H1 (cell line): ENCODE measurements around the gene ATOH8. TPM values are rescaled to one million over a fixed set of nuclear protein-coding genes. Genes with fewer than 3 reads are reported as not detected.

ENCODE experiments used
- CTCF ChIA-PET: fragments of 300-600 bp; sonication (Branson Sonifier 250); formaldehyde crosslinking; loops from one replicate; lab custom pipeline; 2021; ENCODE audit not compliant: partially characterized antibody; lab: Charles Lee
- POLR2A ChIA-PET: fragments of 300-600 bp; sonication (Branson Sonifier 250); formaldehyde crosslinking; loops from one replicate; lab custom pipeline; 2021; ENCODE audit warnings: inconsistent platforms; ENCODE audit not compliant: partially characterized antibody; lab: Charles Lee
- DNase-seq, 2 experiments: peaks; one replicate each; pipeline versions ENCODE4 v3.0.0 to v3.0.0-alpha.2; 2010 to 2022; ENCODE audit warnings: low spot score in 2 of 2, low read depth in 1 of 2, mixed read lengths in 1 of 2
- FAIRE-seq: peaks from 2 replicates; lab custom pipeline; 2011; peaks lifted over from hg19 to GRCh38; lab: Jason Lieb, UNC
- H2AFZ ChIP-seq: 2 replicates; pipeline ENCODE4 v1.8.1; 2012; ENCODE audit warnings: low read length, inconsistent platforms
- H2AK5ac ChIP-seq: 2 replicates; pipeline ENCODE4 v1.6.1; 2013; ENCODE audit warnings: low read depth, low read length
- H2BK120ac ChIP-seq: replicated peaks from 2 replicates; pipeline ENCODE3; 2013; ENCODE audit warnings: low read depth, low read length, inconsistent platforms
- H2BK12ac ChIP-seq: 2 replicates; pipeline ENCODE4 v1.6.1; 2013; ENCODE audit warnings: low read depth, low read length
- H2BK15ac ChIP-seq: 2 replicates; pipeline ENCODE4 v1.6.1; 2013; ENCODE audit warnings: low read length
- H2BK20ac ChIP-seq: 2 replicates; pipeline ENCODE4 v1.6.1; 2013; ENCODE audit warnings: low read length
- H2BK5ac ChIP-seq: 2 replicates; pipeline ENCODE4 v1.6.1; 2013; ENCODE audit warnings: low read depth, low read length
- H3K14ac ChIP-seq: 2 replicates; pipeline ENCODE4 v1.6.1; 2013; ENCODE audit warnings: inconsistent platforms; ENCODE audit not compliant: insufficient read length
- H3K18ac ChIP-seq: 2 replicates; pipeline ENCODE4 v1.6.1; 2013; ENCODE audit warnings: low read length; ENCODE audit errors: extremely low read depth
- H3K23ac ChIP-seq: 2 replicates; pipeline ENCODE4 v1.6.1; 2013; ENCODE audit warnings: inconsistent platforms; ENCODE audit not compliant: insufficient read length
- H3K23me2 ChIP-seq: 2 replicates; pipeline ENCODE4 v1.6.1; 2013; ENCODE audit warnings: low read depth, low read length
- H3K27ac ChIP-seq: 2 replicates; pipeline ENCODE4 v1.6.1; 2011; ENCODE audit warnings: low read depth, low read length, inconsistent platforms
- H3K27me3 ChIP-seq, 4 experiments: replicated peaks in 1 of 4; 1 replicate in 1 of 4; 2 replicates in 3 of 4; pipeline versions ENCODE4 v1.6.1 to v1.8.1; 2011 to 2013; ENCODE audit warnings: low read length in 3 of 4, mild to moderate bottlenecking in 3 of 4, inconsistent platforms in 2 of 4, mixed read lengths in 2 of 4, moderate library complexity in 1 of 4; ENCODE audit not compliant: control insufficient read depth in 3 of 4, insufficient read depth in 3 of 4; ENCODE audit errors: extremely low read depth in 1 of 4
- H3K36me3 ChIP-seq, 4 experiments: 2 replicates each; pipeline versions ENCODE4 v1.6.1 to v1.8.1; 2011 to 2013; ENCODE audit warnings: mild to moderate bottlenecking in 4 of 4, low read length in 3 of 4, moderate library complexity in 2 of 4, control low read depth in 1 of 4, inconsistent platforms in 1 of 4; ENCODE audit not compliant: insufficient read depth in 4 of 4, control insufficient read depth in 2 of 4
- H3K4ac ChIP-seq: replicated peaks from 2 replicates; pipeline ENCODE3; 2013; ENCODE audit warnings: low read length, low read depth, mixed read lengths, inconsistent platforms; ENCODE audit not compliant: insufficient read length
- H3K4me1 ChIP-seq, 4 experiments: replicated peaks in 1 of 4; 1 replicate in 1 of 4; 2 replicates in 3 of 4; pipeline versions ENCODE4 v1.6.1 to v1.8.1; 2011 to 2013; ENCODE audit warnings: low read length in 3 of 4, inconsistent platforms in 2 of 4, mixed read lengths in 1 of 4; ENCODE audit not compliant: insufficient read depth in 4 of 4, control insufficient read depth in 3 of 4
- H3K4me2 ChIP-seq, 2 experiments: 2 replicates each; pipeline versions ENCODE4 v1.6.1 to v1.8.1; 2011 to 2013; ENCODE audit warnings: low read depth in 2 of 2, low read length in 2 of 2, control low read depth in 1 of 2, inconsistent platforms in 1 of 2, mild to moderate bottlenecking in 1 of 2; ENCODE audit not compliant: insufficient read depth in 1 of 2
- H3K4me3 ChIP-seq, 4 experiments: fragments of 200-600, 300-600 bp in 1 of 4; sonication (generic), shearing (Covaris generic), sonication (Bioruptor Twin) in 1 of 4; 2 replicates each; pipeline versions ENCODE4 v1.5.1 to v1.8.1; 2011 to 2016; ENCODE audit warnings: low read length in 4 of 4, low read depth in 3 of 4, control low read depth in 2 of 4, inconsistent platforms in 2 of 4, mild to moderate bottlenecking in 2 of 4, mixed read lengths in 1 of 4, moderate library complexity in 1 of 4; ENCODE audit not compliant: insufficient read depth in 2 of 4; ENCODE audit errors: extremely low read depth in 1 of 4
- H3K56ac ChIP-seq: replicated peaks from 2 replicates; pipeline ENCODE3; 2013; ENCODE audit warnings: low read depth, mild to moderate bottlenecking, mixed read lengths, low read length, inconsistent platforms; ENCODE audit not compliant: insufficient read length
- H3K79me1 ChIP-seq: 2 replicates; pipeline ENCODE4 v1.6.1; 2013; ENCODE audit warnings: low read depth, low read length, control low read depth
- H3K79me2 ChIP-seq, 2 experiments: 2 replicates each; pipeline versions ENCODE4 v1.6.1 to v1.8.1; 2012 to 2013; ENCODE audit warnings: low read length in 2 of 2, mild to moderate bottlenecking in 2 of 2, inconsistent platforms in 1 of 2; ENCODE audit not compliant: insufficient read depth in 2 of 2, control insufficient read depth in 1 of 2
- H3K9ac ChIP-seq, 4 experiments: replicated peaks in 1 of 4; 1 replicate in 1 of 4; 2 replicates in 3 of 4; pipeline versions ENCODE4 v1.6.1 to v1.8.1; 2011 to 2013; ENCODE audit warnings: low read depth in 3 of 4, low read length in 3 of 4, control low read depth in 2 of 4, mild to moderate bottlenecking in 2 of 4, moderate library complexity in 2 of 4, inconsistent platforms in 1 of 4; ENCODE audit errors: extremely low read depth in 1 of 4
- H3K9me3 ChIP-seq, 2 experiments: 2 replicates each; pipeline versions ENCODE4 v1.6.1 to v1.8.1; 2012 to 2013; ENCODE audit warnings: mild to moderate bottlenecking in 2 of 2, moderate library complexity in 2 of 2, control low read depth in 1 of 2, inconsistent platforms in 1 of 2, low read depth in 1 of 2, low read length in 1 of 2, mixed read lengths in 1 of 2; ENCODE audit not compliant: insufficient read depth in 2 of 2
- H4K20me1 ChIP-seq, 2 experiments: replicated peaks in 1 of 2; 2 replicates each; pipeline versions ENCODE3 to v1.8.1; 2011 to 2013; ENCODE audit warnings: inconsistent platforms in 2 of 2, low read length in 2 of 2, mild to moderate bottlenecking in 1 of 2; ENCODE audit not compliant: insufficient read depth in 2 of 2, control insufficient read depth in 1 of 2
- H4K5ac ChIP-seq: 2 replicates; pipeline ENCODE4 v1.6.1; 2013; ENCODE audit warnings: low read length, low read depth, mixed read lengths, inconsistent platforms; ENCODE audit not compliant: insufficient read length
- H4K8ac ChIP-seq: 2 replicates; pipeline ENCODE4 v1.8.0; 2013; ENCODE audit warnings: mild to moderate bottlenecking, moderate library complexity, low read length, inconsistent platforms; ENCODE audit not compliant: insufficient read depth; ENCODE audit errors: extremely low read depth
- H4K91ac ChIP-seq: replicated peaks from 2 replicates; pipeline ENCODE3; 2013; ENCODE audit warnings: low read length, mixed read lengths, inconsistent platforms; ENCODE audit not compliant: insufficient read length
- CBX5 ChIP-seq: fragments of 300-800, 300-1000 bp; sonication (generic); IDR thresholded peaks from 2 replicates; pipeline ENCODE4 v1.7.1; 2016; ENCODE audit warnings: antibody characterized with exemption, low read length, low read depth
- EGR1 ChIP-seq: IDR thresholded peaks from 2 replicates; pipeline ENCODE4 v1.6.1; 2011; ENCODE audit warnings: low read depth, low read length, borderline replicate concordance
- JUND ChIP-seq: IDR thresholded peaks from 2 replicates; pipeline ENCODE4 v1.6.1; 2011; ENCODE audit warnings: mild to moderate bottlenecking, improper control_type of control experiment, low read length
- NANOG ChIP-seq: IDR thresholded peaks from 2 replicates; pipeline ENCODE4 v1.6.1; 2011; ENCODE audit warnings: low read length, low read depth, mild to moderate bottlenecking, inconsistent platforms; ENCODE audit not compliant: insufficient read depth, poor library complexity, severe bottlenecking
- POLR2A ChIP-seq, 2 experiments: IDR thresholded peaks; 1 replicate in 1 of 2; 2 replicates in 1 of 2; pipeline ENCODE4 v1.6.1; 2011; ENCODE audit warnings: low read depth in 2 of 2, low read length in 2 of 2, mild to moderate bottlenecking in 2 of 2; ENCODE audit errors: control extremely low read depth in 1 of 2
- SRF ChIP-seq: IDR thresholded peaks from 2 replicates; pipeline ENCODE4 v1.6.1; 2011; ENCODE audit warnings: mild to moderate bottlenecking, low read depth, low read length, moderate library complexity
- ZNF274 ChIP-seq: IDR thresholded peaks from 2 replicates; pipeline ENCODE4 v1.7.0; 2012; ENCODE audit warnings: low read length, borderline replicate concordance; ENCODE audit errors: extremely low read depth
- WGBS, 2 experiments: shearing (Covaris generic) in 1 of 2; methylation state at CpG; one replicate each; pipeline versions ENCODE4 v1.1.6 to v1.1.7; 2013 to 2015; ENCODE audit warnings: low lambda C conversion rate in 2 of 2, mixed read lengths in 2 of 2, inconsistent platforms in 1 of 2, low coverage in 1 of 2, missing lambda C conversion rate in 1 of 2; ENCODE audit not compliant: insufficient replicate concordance in 2 of 2, insufficient coverage in 1 of 2, insufficient read length in 1 of 2; ENCODE audit errors: extremely low coverage in 1 of 2, missing lambda C conversion rate in 1 of 2; 5-methylcytosine and 5-hydroxymethylcytosine counted together
- polyA plus RNA-seq, 7 experiments: library from polyadenylated mRNA; depleted of rRNA in 3 of 7; stranded (reverse) in 5 of 7; unstranded in 2 of 7; fragments of >200 nt in 5 of 7; fragments of 200-250 nt in 2 of 7; gene quantifications; 1 replicate in 5 of 7; 2 replicates in 1 of 7; 4 replicates in 1 of 7; pipeline versions ENCODE4 v1.2.1 to v1.2.3, GENCODE V29; 2011 to 2013; ENCODE audit warnings: missing spikeins in 2 of 7, mixed read lengths in 2 of 7
- total RNA-seq: library from RNA; stranded (reverse); fragmentation: NEBNext Ultra II Directional; extraction: Animal tissue kit (Norgen Biotek cat#: 25700); gene quantifications from 2 replicates; pipeline ENCODE4 v1.2.1, GENCODE V29; 2021
- TF ChIP-seq, protein P1 (sequence below): IDR thresholded peaks from 2 replicates; pipeline ENCODE4 v1.6.1; 2012; ENCODE audit warnings: inconsistent platforms

Gene ATOH8
- total and polyA plus RNA-seq, 2 of the 8 experiments (the other 6 are each of a cell fraction or from before 2014, with no cell fraction given) = 0.50 to 0.53 TPM

- H4K8ac ChIP-seq = no peak overlapping the region; the same call in 1 of the 2 replicates
- H3K79me1 ChIP-seq = no peaks in the 10 kb centered on the region
- peak overlapping the region; percentile 77; the same call in 1 of the 2 replicates for H2AFZ ChIP-seq
- H3K9ac ChIP-seq = 0 out of 7 replicates have a peak overlapping the region, but pooled peaks of 1 of the 4 experiments have one; percentile 5
- peaks cover 47 to 70% (median 62%) of the 10 kb centered on the region in 4 experiments for H3K27me3 ChIP-seq
- H2BK15ac ChIP-seq = no peak overlapping the region
- H3K23me2 ChIP-seq = peaks cover 18% of the 10 kb centered on the region
- H3K79me2 ChIP-seq = no peaks in the 10 kb centered on the region
- H2BK5ac ChIP-seq = no peak overlapping the region
- 1% methylated on average over 38 of the region's 93 CpGs; no CpG with 5 or more reads in 1 of the 2 experiments for WGBS, 2 experiments
- no peak overlapping the region for H3K27ac ChIP-seq
- no peak overlapping the region for H3K56ac ChIP-seq
- no peaks in the 10 kb centered on the region for H3K9me3 ChIP-seq
- H2BK20ac ChIP-seq = no peak overlapping the region
- no peak overlapping the region for H2AK5ac ChIP-seq
- no peak overlapping the region for H2BK120ac ChIP-seq
- peaks cover 0 to 10% (median 8%) of the 10 kb centered on the region in 4 experiments; a peak in 5 of 7 replicates for H3K4me1 ChIP-seq
- peak overlapping the region; percentile 56 to 90 (median 76) for H3K4me3 ChIP-seq
- H2BK12ac ChIP-seq = 0 out of 2 replicates have a peak overlapping the region, but pooled peaks have one; percentile 87
- no peak overlapping the region for H4K91ac ChIP-seq
- DNase-seq (peak in 1 of 2 experiments; percentile 80), FAIRE-seq (no peak)
- H4K20me1 ChIP-seq = peaks cover 0 to 14% of the 10 kb centered on the region in 2 experiments
- H3K18ac ChIP-seq = no peak overlapping the region; the same call in 1 of the 2 replicates
- H3K4ac ChIP-seq = no peak overlapping the region
- no peak overlapping the region for H3K23ac ChIP-seq
- ChIA-PET CTCF (interaction anchor here (1.3 to 47.8 kb wide), 6 partner anchors 17 to 58 kb away, joined by 3 to 986 read pairs (median 78); no protein-coding TSS in a partner anchor), POLR2A (interaction anchor here (1.2 to 2.4 kb wide), 5 partner anchors 9 to 23 kb away, joined by 3 to 17 read pairs (median 3); no protein-coding TSS in a partner anchor)
- no peaks in the 10 kb centered on the region for H3K36me3 ChIP-seq
- no peak overlapping the region for H3K14ac ChIP-seq
- H4K5ac ChIP-seq = no peak overlapping the region
- H3K4me2 ChIP-seq = peak overlapping the region; percentile 88 to 95
- no peak for TF ChIP-seq ZNF274
- TF ChIP-seq, protein P1, sequence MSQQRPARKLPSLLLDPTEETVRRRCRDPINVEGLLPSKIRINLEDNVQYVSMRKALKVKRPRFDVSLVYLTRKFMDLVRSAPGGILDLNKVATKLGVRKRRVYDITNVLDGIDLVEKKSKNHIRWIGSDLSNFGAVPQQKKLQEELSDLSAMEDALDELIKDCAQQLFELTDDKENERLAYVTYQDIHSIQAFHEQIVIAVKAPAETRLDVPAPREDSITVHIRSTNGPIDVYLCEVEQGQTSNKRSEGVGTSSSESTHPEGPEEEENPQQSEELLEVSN = peak; percentile 40; the same call in 1 of the 2 replicates
- TF ChIP-seq SRF = no peak
- no peak for TF ChIP-seq CBX5
- no peak for TF ChIP-seq JUND
- TF ChIP-seq POLR2A (IDR thresholded peaks at IDR 0.05; ENCODE audit: control extremely low read depth in 1 of 2, low read depth in 2 of 2, low read length in 2 of 2) = no peak
- TF ChIP-seq EGR1 = no peak
- TF ChIP-seq NANOG = no peak
These were observed 713 bp downstream of the ATOH8 start for GRCh38 chr2:85754313-85755095.
